ENCODE results near the gene HECW1.

Gene HECW1

GRCh38 chr7:43148161-43148731 is 35.8 kb downstream of the HECW1 start:
- no peak for DNase-seq (ENCODE audit: low read depth in 2 of 2)

GRCh38 chr7:43151076-43151475 is 38.6 kb downstream of the HECW1 start:
- no peak for DNase-seq (ENCODE audit: low read depth in 2 of 2)

- no peak for DNase-seq (ENCODE audit: low read depth in 2 of 2)
Observed at GRCh38 chr7:43152696-43153095, 40.2 kb downstream of the HECW1 start.

GRCh38 chr7:43155636-43156035 is 43.2 kb downstream of the HECW1 start:
- no peak for DNase-seq (ENCODE audit: low read depth in 2 of 2)

GRCh38 chr7:43163885-43164284 is 51.4 kb downstream of the HECW1 start:
- DNase-seq (ENCODE audit: low read depth in 2 of 2), result no peak

GRCh38 chr7:43164757-43165156 is 52.3 kb downstream of the HECW1 start:
- no peak for DNase-seq (ENCODE audit: low read depth in 2 of 2)

- no peak for DNase-seq (ENCODE audit: low read depth in 2 of 2)
Observed at GRCh38 chr7:43166686-43167085, 54.2 kb downstream of the HECW1 start.

GRCh38 chr7:43169076-43169475 is 56.6 kb downstream of the HECW1 start:
- DNase-seq (ENCODE audit: low read depth in 2 of 2), result no peak

- DNase-seq (ENCODE audit: low read depth in 2 of 2), result no peak
Observed at GRCh38 chr7:43170571-43170970, 58.1 kb downstream of the HECW1 start.

- DNase-seq (ENCODE audit: low read depth in 2 of 2), result no peak
Observed at GRCh38 chr7:43175570-43176200, 63.2 kb downstream of the HECW1 start.

GRCh38 chr7:43179393-43179792 is 66.9 kb downstream of the HECW1 start:
- DNase-seq (ENCODE audit: low read depth in 2 of 2), result no peak

- DNase-seq (ENCODE audit: low read depth in 2 of 2), result no peak
Observed at GRCh38 chr7:43192806-43193460, 80.5 kb downstream of the HECW1 start.

GRCh38 chr7:43193893-43194292 is 81.4 kb downstream of the HECW1 start:
- no peak for DNase-seq (ENCODE audit: low read depth in 2 of 2)

GRCh38 chr7:43195256-43195655 is 82.8 kb downstream of the HECW1 start:
- no peak for DNase-seq (ENCODE audit: low read depth in 2 of 2)

GRCh38 chr7:43195768-43196167 is 83.3 kb downstream of the HECW1 start:
- no peak for DNase-seq (ENCODE audit: low read depth in 2 of 2)

GRCh38 chr7:43196379-43196778 is 83.9 kb downstream of the HECW1 start:
- DNase-seq (ENCODE audit: low read depth in 2 of 2), result no peak

- DNase-seq (ENCODE audit: low read depth in 2 of 2), result no peak
Observed at GRCh38 chr7:43198016-43198415, 85.6 kb downstream of the HECW1 start.

- DNase-seq (ENCODE audit: low read depth in 2 of 2), result no peak
Observed at GRCh38 chr7:43198599-43199090, 86.2 kb downstream of the HECW1 start.

GRCh38 chr7:43199371-43200160 is 87.1 kb downstream of the HECW1 start:
- no peak for DNase-seq (ENCODE audit: low read depth in 2 of 2)

- DNase-seq (ENCODE audit: low read depth in 2 of 2), result no peak
Observed at GRCh38 chr7:43201912-43202311, 89.5 kb downstream of the HECW1 start.

- DNase-seq (ENCODE audit: low read depth in 2 of 2), result no peak
Observed at GRCh38 chr7:43204081-43204480, 91.6 kb downstream of the HECW1 start.

GRCh38 chr7:43205171-43205795 is 92.8 kb downstream of the HECW1 start:
- DNase-seq (ENCODE audit: low read depth in 2 of 2), result no peak

Measured in stimulated activated CD8-positive, alpha-beta memory T cell treated with anti-CD3 and anti-CD28 coated beads, Interleukin-2, amount 100 ng/mL, for 48 hours (primary cell).